A673 (cell line): ENCODE measurements around the gene TTC3.

Experiments used
- CTCF ChIP-seq: fragments of 300-800, 200-600 bp; sonication (generic); conservative IDR thresholded peaks from 2 replicates; pipeline ENCODE4 v1.5.1; 2017; ENCODE audit warnings: low read depth, mild to moderate bottlenecking, antibody characterized with exemption, low read length, moderate library complexity, mixed read lengths
- EZH2 ChIP-seq: fragments of 200-600 bp; sonication (generic); IDR thresholded peaks from 2 replicates; pipeline ENCODE4 v1.6.1; 2017; ENCODE audit warnings: borderline replicate concordance, low read depth, mild to moderate bottlenecking, mixed read lengths, antibody characterized with exemption, low read length; ENCODE audit not compliant: poor library complexity, severe bottlenecking

- no peak for TF ChIP-seq EZH2
- no peak for TF ChIP-seq CTCF
Measured at GRCh38 chr21:37101384-37101783, 28.3 kb downstream of the TTC3 start.
